B cell (primary cell): ENCODE measurements around the gene PPP1R7. TPM values are rescaled to one million over a fixed set of nuclear protein-coding genes. Genes with fewer than 3 reads are reported as not detected.
A peak's percentile ranks its signal among the peaks of the same experiment; 100 is the strongest.

ENCODE experiments used
- ATAC-seq: fragments of 200-7000 bp; cut with Tn5 transposase; one replicate; pipeline ENCODE4 v1.10.0; 2021; ENCODE audit warnings: low read depth, mild to moderate bottlenecking, moderate number of reproducible peaks, moderate library complexity
- CTCF ChIA-PET: fragments of 350-600 bp; sonication (Branson Sonifier 250); formaldehyde crosslinking; loops from one replicate; lab custom pipeline; 2021; ENCODE audit warnings: antibody characterized with exemption, inconsistent platforms; lab: Charles Lee
- POLR2A ChIA-PET: fragments of 350-600 bp; sonication (Branson Sonifier 250); formaldehyde crosslinking; loops from one replicate; lab custom pipeline; 2021; ENCODE audit warnings: antibody characterized with exemption; lab: Charles Lee
- DNase-seq: peaks from one replicate; pipeline ENCODE4 v3.0.0; 2013
- H2AFZ ChIP-seq: 2 replicates; pipeline ENCODE4 v1.6.1; 2012; ENCODE audit warnings: mild to moderate bottlenecking, low read depth, low read length; ENCODE audit not compliant: insufficient read depth, poor library complexity, severe bottlenecking
- H3K27ac ChIP-seq, 2 donors: 1 replicate in 1 of 2; 2 replicates in 1 of 2; pipeline ENCODE4 v1.5.1; 2012 to 2013; ENCODE audit warnings: low read length in 2 of 2, mild to moderate bottlenecking in 2 of 2, moderate library complexity in 1 of 2
- H3K27me3 ChIP-seq, 4 experiments: fragments of 200-600 bp in 1 of 4; sonication (generic) in 1 of 4; replicated peaks in 1 of 4; 1 replicate in 2 of 4; 2 replicates in 2 of 4; pipeline versions ENCODE4 v1.6.1 to v1.7.0; 2013 to 2016; ENCODE audit warnings: low read length in 3 of 4, mild to moderate bottlenecking in 2 of 4, mixed read lengths in 1 of 4, moderate library complexity in 1 of 4; ENCODE audit not compliant: insufficient read depth in 4 of 4, control insufficient read depth in 3 of 4; ENCODE audit errors: control extremely low read depth in 1 of 4
- H3K36me3 ChIP-seq, 2 experiments: replicated peaks in 1 of 2; 1 replicate in 1 of 2; 2 replicates in 1 of 2; pipeline versions ENCODE4 v1.6.1 to v1.7.1; 2013; ENCODE audit warnings: low read length in 1 of 2; ENCODE audit not compliant: insufficient read depth in 2 of 2, control insufficient read depth in 1 of 2; ENCODE audit errors: control extremely low read depth in 1 of 2, extremely low read depth in 1 of 2
- H3K4me1 ChIP-seq, 2 donors: fragments of 200-600 bp in 1 of 2; sonication (generic) in 1 of 2; 1 replicate in 1 of 2; 2 replicates in 1 of 2; pipeline versions ENCODE4 v1.5.1 to v1.6.1; 2013 to 2017; ENCODE audit warnings: low read length in 2 of 2; ENCODE audit not compliant: control insufficient read depth in 2 of 2, insufficient read depth in 2 of 2
- H3K4me2 ChIP-seq: replicated peaks from 2 replicates; pipeline ENCODE3; 2012; ENCODE audit warnings: mild to moderate bottlenecking, low read depth, low read length; ENCODE audit not compliant: poor library complexity, severe bottlenecking
- H3K4me3 ChIP-seq, 5 experiments: fragments of 200-600 bp in 1 of 5; sonication (generic) in 1 of 5; 1 replicate in 3 of 5; 2 replicates in 2 of 5; pipeline versions ENCODE4 v1.5.1 to v1.7.0; 2011 to 2016; ENCODE audit warnings: low read length in 4 of 5, mild to moderate bottlenecking in 4 of 5, low read depth in 2 of 5, control low read depth in 1 of 5, moderate library complexity in 1 of 5; ENCODE audit not compliant: insufficient read depth in 1 of 5; ENCODE audit errors: control extremely low read depth in 1 of 5, extremely low read depth in 1 of 5
- H3K79me2 ChIP-seq: fragments of 200-600 bp; sonication (generic); one replicate; pipeline ENCODE4 v1.6.0; 2016; ENCODE audit warnings: low read length; ENCODE audit not compliant: control insufficient read depth, insufficient read depth
- H3K9ac ChIP-seq: fragments of 200-600 bp; sonication (generic); 2 replicates; pipeline ENCODE4 v1.6.1; 2017; ENCODE audit warnings: mild to moderate bottlenecking, low read length, moderate library complexity
- H3K9me3 ChIP-seq, 3 donors: one replicate each; pipeline versions ENCODE4 v1.6.1 to v1.7.1; 2013; ENCODE audit warnings: low read length in 2 of 3; ENCODE audit not compliant: control insufficient read depth in 2 of 3, insufficient read depth in 1 of 3; ENCODE audit errors: control extremely low read depth in 1 of 3
- H4K20me1 ChIP-seq: 2 replicates; pipeline ENCODE4 v1.6.0; 2012; ENCODE audit warnings: mild to moderate bottlenecking, low read length; ENCODE audit not compliant: insufficient read depth, control insufficient read depth, poor library complexity, severe bottlenecking
- H3K27ac Mint-ChIP-seq: one replicate; pipeline ENCODE4 v1.8.0; 2021; ENCODE audit warnings: mixed read lengths
- H3K27me3 Mint-ChIP-seq: one replicate; pipeline ENCODE4 v1.8.0; 2021; ENCODE audit warnings: mixed read lengths
- H3K4me1 Mint-ChIP-seq: one replicate; pipeline ENCODE4 v1.8.0; 2021; ENCODE audit warnings: mixed read lengths
- H3K4me3 Mint-ChIP-seq: one replicate; pipeline ENCODE4 v1.8.0; 2021; ENCODE audit warnings: mixed read lengths
- H3K9me3 Mint-ChIP-seq: one replicate; pipeline ENCODE4 v1.8.0; 2022; ENCODE audit warnings: mixed read lengths; ENCODE audit not compliant: insufficient read depth
- EZH2 ChIP-seq: IDR thresholded peaks from 2 replicates; pipeline ENCODE4 v1.6.1; 2012; ENCODE audit warnings: borderline replicate concordance, low read depth, mild to moderate bottlenecking, moderate library complexity, low read length; ENCODE audit not compliant: insufficient read depth, poor library complexity, severe bottlenecking
- WGBS: methylation state at CpG from one replicate; pipeline ENCODE4 v1.1.5; 2013; ENCODE audit warnings: missing lambda C conversion rate; ENCODE audit not compliant: insufficient coverage; 5-methylcytosine and 5-hydroxymethylcytosine counted together
- intact Hi-C: fragments of 100-400 bp; cut with micrococcal nuclease; formaldehyde crosslinking; loops from one replicate; pipeline ENCODE4 v1.10.0; 2022
- polyA minus RNA-seq: library from RNA; depleted of rRNA, polyadenylated mRNA; stranded (reverse); fragments of >200 nt; gene quantifications from 2 replicates; pipeline ENCODE4 v1.2.3, GENCODE V29; 2012
- polyA plus RNA-seq: library from polyadenylated mRNA; depleted of rRNA; stranded (reverse); fragments of >200 nt; gene quantifications from 2 replicates; pipeline ENCODE4 v1.2.3, GENCODE V29; 2012
- total RNA-seq, 2 donors: library from RNA; stranded (reverse); fragments of 120-200 nt in 1 of 2; gene quantifications; 1 replicate in 1 of 2; 2 replicates in 1 of 2; pipeline versions ENCODE4 v1.2.3 to v1.2.4, GENCODE V29; 2013 to 2022
- TF ChIP-seq, protein P1 (sequence below): fragments of 200-600 bp; IDR thresholded peaks from one replicate; pipeline ENCODE4 v1.8.0; 2022; ENCODE audit warnings: antibody characterized with exemption, mild to moderate bottlenecking

The PPP1R7 gene
- 50.9 and 51.7 TPM in 2 replicates for total RNA-seq
- total RNA-seq (2013): 79.6 TPM
- 37.7 and 39.1 TPM in 2 replicates for polyA plus RNA-seq
- polyA minus RNA-seq: 13.6 and 19.9 TPM in 2 replicates

- peak within 1 kb of the TSS; percentile 99 for H3K4me2 ChIP-seq
- peak; percentile 97 for DNase-seq
- intact Hi-C loops: loop anchor here (1.0 to 5.0 kb wide), 11 partner anchors 23 to 236 kb away; partner anchors contain the start of genes FARP2, HDLBP, MTERF4 and SEPTIN2
- H3K27ac Mint-ChIP-seq: peak within 1 kb of the TSS; percentile 93
- peaks cover 35% of the 10 kb centered on the region for H3K4me1 Mint-ChIP-seq
- peak within 1 kb of the TSS; percentile 99 for H2AFZ ChIP-seq
- H3K79me2 ChIP-seq: peaks cover 36% of the 10 kb centered on the region
- H3K9me3 Mint-ChIP-seq: no peaks in the 10 kb centered on the region
- under 1% methylated on average over 73 of the region's 73 CpGs for WGBS
- peaks cover 12 to 20% of the 10 kb centered on the region in 2 donors for H3K4me1 ChIP-seq
- ATAC-seq: peak; percentile 80
- no peaks in the 10 kb centered on the region for H3K27me3 Mint-ChIP-seq
- peaks cover 0 to 6% of the 10 kb centered on the region in 2 experiments for H3K36me3 ChIP-seq
- POLR2A ChIA-PET: interaction anchor here (0.6 to 2.1 kb wide), 16 partner anchors 18 to 729 kb away, joined by 3 to 13 read pairs (median 3); partner anchors contain the start of gene MTERF4
- H3K27ac ChIP-seq: peak within 1 kb of the TSS; percentile 12 to 80
- CTCF ChIA-PET: interaction anchor here (0.7 to 4.5 kb wide), 18 partner anchors 18 to 817 kb away, joined by 3 to 101 read pairs (median 4); partner anchors contain the start of gene MTERF4
- no peaks in the 10 kb centered on the region for H3K27me3 ChIP-seq
- peak within 1 kb of the TSS; percentile 85 for H3K9ac ChIP-seq
- H3K4me3 Mint-ChIP-seq: peak within 1 kb of the TSS; percentile 96
- no peaks in the 10 kb centered on the region for H3K9me3 ChIP-seq
- no peak for TF ChIP-seq EZH2
- TF ChIP-seq, protein P1, sequence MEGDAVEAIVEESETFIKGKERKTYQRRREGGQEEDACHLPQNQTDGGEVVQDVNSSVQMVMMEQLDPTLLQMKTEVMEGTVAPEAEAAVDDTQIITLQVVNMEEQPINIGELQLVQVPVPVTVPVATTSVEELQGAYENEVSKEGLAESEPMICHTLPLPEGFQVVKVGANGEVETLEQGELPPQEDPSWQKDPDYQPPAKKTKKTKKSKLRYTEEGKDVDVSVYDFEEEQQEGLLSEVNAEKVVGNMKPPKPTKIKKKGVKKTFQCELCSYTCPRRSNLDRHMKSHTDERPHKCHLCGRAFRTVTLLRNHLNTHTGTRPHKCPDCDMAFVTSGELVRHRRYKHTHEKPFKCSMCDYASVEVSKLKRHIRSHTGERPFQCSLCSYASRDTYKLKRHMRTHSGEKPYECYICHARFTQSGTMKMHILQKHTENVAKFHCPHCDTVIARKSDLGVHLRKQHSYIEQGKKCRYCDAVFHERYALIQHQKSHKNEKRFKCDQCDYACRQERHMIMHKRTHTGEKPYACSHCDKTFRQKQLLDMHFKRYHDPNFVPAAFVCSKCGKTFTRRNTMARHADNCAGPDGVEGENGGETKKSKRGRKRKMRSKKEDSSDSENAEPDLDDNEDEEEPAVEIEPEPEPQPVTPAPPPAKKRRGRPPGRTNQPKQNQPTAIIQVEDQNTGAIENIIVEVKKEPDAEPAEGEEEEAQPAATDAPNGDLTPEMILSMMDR: peak; percentile 72
- H4K20me1 ChIP-seq: no peaks in the 10 kb centered on the region
- H3K4me3 ChIP-seq: peak within 1 kb of the TSS; percentile 57 to 94 (median 84)
These were observed at the start of gene PPP1R7 for GRCh38 chr2:241149925-241150659. Gene PPP1R7, plus strand, starts transcription at chr2:241150467. Its CDS starts 29 bp downstream, at chr2:241150496.
